ENCODE measurements around the gene SENP6.
"Not testable (repeated sequence)": the region's sequence is repeated elsewhere in the genome, so short reads cannot be mapped to it uniquely, and the experiment has no call there.

Gene SENP6

DNA sequence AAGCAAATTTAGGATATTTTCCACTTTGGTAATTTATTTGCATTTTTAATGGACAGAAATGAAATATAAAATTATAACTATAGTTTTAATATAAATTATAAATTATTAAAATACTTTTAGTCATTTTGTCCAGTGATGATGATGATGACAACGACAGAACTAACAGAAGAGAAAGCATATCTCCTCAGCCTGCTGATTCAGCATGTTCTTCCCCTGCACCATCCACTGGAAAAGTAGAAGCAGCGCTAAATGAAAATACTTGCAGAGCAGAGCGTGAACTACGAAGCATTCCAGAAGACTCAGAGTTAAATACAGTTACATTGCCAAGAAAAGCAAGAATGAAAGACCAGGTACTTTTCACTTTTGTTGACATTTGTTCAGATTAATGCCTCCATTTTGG is 64.9 kb downstream of the SENP6 start:
- H3K27ac ChIP-seq = no peak overlapping the region
- no peak overlapping the region for H3K4me2 ChIP-seq
- no peak for TF ChIP-seq Cebpa-rat (IDR thresholded peaks at IDR 0.05)
- peaks cover 0 to 13% (median 8%) of the 10 kb centered on the region in 10 experiments; a peak in 14 of 20 replicates for H3K4me1 ChIP-seq
- H3K4me3 ChIP-seq = no peak overlapping the region
- no peaks in the 10 kb centered on the region for H3K27me3 ChIP-seq
- H4K20me1 ChIP-seq = peaks cover 0 to 27% (median 14%) of the 10 kb centered on the region in 11 experiments; a peak in 12 of 22 replicates
- no peak overlapping the region for H3K9ac ChIP-seq
- no peaks in the 10 kb centered on the region for H3K9me3 ChIP-seq (replicated peaks in 1 of 11)
- peaks cover 76 to 96% (median 84%) of the 10 kb centered on the region in 11 experiments for H3K36me3 ChIP-seq

DNA sequence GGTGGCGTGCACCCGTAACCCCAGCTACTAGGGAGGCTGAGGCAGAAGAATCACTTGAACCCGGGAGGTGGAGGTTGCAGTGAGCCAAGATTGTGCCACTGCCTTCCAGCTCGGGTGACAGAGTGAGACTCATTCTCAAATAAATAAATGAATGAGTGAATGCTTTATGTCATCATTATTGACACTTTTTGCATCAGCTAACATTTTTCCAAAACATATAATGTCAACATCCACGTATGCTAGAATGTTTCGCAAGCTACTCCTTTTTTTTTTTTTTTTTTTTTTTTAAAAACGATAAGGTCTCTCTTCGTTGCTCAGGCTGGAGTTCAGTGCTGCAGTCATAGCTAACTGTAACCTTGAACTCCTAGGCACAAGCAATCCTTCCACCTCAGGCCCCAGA is 72.2 kb downstream of the SENP6 start:
- H4K20me1 ChIP-seq = peaks cover 4 to 26% (median 11%) of the 10 kb centered on the region in 11 experiments; a peak in 12 of 22 replicates
- H3K4me1 ChIP-seq = peaks cover 0 to 9% (median 3%) of the 10 kb centered on the region in 10 experiments; a peak in 13 of 20 replicates
- TF ChIP-seq Cebpa-rat (IDR thresholded peaks at IDR 0.05) = no peak
- no peak overlapping the region for H3K27ac ChIP-seq
- no peak overlapping the region for H3K4me2 ChIP-seq
- peaks cover 0 to 9% (median under 1%) of the 10 kb centered on the region in 11 experiments; a peak in 6 of 22 replicates for H3K9me3 ChIP-seq (replicated peaks in 1 of 11)
- H3K9ac ChIP-seq = no peak overlapping the region
- peaks cover 84 to 100% (median 95%) of the 10 kb centered on the region in 11 experiments for H3K36me3 ChIP-seq
- no peaks in the 10 kb centered on the region for H3K27me3 ChIP-seq
- H3K4me3 ChIP-seq = no peak overlapping the region

DNA sequence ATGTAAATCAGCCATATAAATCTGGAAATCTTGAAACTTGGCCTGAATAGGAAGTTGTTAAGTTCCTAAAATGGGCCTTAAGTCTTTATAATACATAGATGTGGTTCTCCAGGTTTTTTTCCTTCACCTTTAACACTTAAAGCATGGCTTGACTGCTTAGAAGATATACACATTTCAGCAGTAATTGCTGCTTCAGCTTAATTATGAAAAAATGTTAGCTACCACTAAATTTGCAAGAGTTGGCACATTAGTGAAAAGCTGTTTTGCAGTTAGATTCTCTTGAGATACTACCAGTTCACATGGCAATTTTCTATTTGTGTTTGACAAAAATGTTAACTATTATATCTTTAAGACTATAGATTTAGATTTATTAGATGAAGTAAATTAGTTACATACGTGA is 74.7 kb downstream of the SENP6 start:
- H3K9ac ChIP-seq = no peak overlapping the region
- H3K4me1 ChIP-seq = no peaks in the 10 kb centered on the region
- no peaks in the 10 kb centered on the region for H3K27me3 ChIP-seq
- peaks cover 89 to 100% (median 97%) of the 10 kb centered on the region in 11 experiments for H3K36me3 ChIP-seq
- TF ChIP-seq Cebpa-rat (IDR thresholded peaks at IDR 0.05) = no peak
- no peak overlapping the region for H3K27ac ChIP-seq
- H3K4me2 ChIP-seq = no peak overlapping the region
- no peak overlapping the region for H3K4me3 ChIP-seq
- H3K9me3 ChIP-seq (replicated peaks in 1 of 11) = peaks cover 14 to 28% (median 23%) of the 10 kb centered on the region in 11 experiments
- H4K20me1 ChIP-seq = peaks cover 0 to 9% (median 2%) of the 10 kb centered on the region in 11 experiments; a peak in 4 of 22 replicates

GRCh38 chr6:75682548-75682947 is 80.9 kb downstream of the SENP6 start:
- not testable (repeated sequence) for H3K4me2 ChIP-seq, H3K27me3 ChIP-seq, H3K27ac ChIP-seq, H3K4me3 ChIP-seq, H3K9ac ChIP-seq, H3K4me1 ChIP-seq, H4K20me1 ChIP-seq
- Histone ChIP-seq H3K9me3 (replicated peaks in 1 of 11) (peaks cover 33 to 45% (median 40%) of the 10 kb centered on the region in 11 experiments), H3K36me3 (peaks cover 58 to 89% (median 72%) of the 10 kb centered on the region in 11 experiments)

DNA sequence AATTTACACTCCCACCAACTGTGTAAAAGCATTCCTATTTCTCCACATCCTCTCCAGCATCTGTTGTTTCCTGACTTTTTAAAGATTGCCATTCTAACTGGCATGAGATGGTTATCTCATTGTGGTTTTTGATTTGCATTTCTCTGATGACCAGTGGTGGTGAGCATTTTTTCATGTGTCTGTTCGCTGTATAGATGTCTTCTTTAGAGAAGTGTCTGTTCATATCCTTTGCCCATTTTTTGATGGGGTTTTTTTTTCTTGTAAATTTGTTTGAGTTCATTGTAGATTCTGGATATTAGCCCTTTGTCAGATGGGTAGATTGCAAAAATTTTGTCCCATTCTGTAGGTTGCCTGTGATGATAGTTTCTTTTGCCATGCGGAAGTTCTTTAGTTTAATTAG is 81.3 kb downstream of the SENP6 start:
- H3K27me3 ChIP-seq, H3K27ac ChIP-seq, H4K20me1 ChIP-seq, H3K4me2 ChIP-seq, H3K4me1 ChIP-seq, H3K9ac ChIP-seq, H3K4me3 ChIP-seq: not testable (repeated sequence)
- Histone ChIP-seq H3K36me3 (peaks cover 58 to 89% (median 72%) of the 10 kb centered on the region in 11 experiments), H3K9me3 (replicated peaks in 1 of 11) (peaks cover 33 to 45% (median 40%) of the 10 kb centered on the region in 11 experiments)

DNA sequence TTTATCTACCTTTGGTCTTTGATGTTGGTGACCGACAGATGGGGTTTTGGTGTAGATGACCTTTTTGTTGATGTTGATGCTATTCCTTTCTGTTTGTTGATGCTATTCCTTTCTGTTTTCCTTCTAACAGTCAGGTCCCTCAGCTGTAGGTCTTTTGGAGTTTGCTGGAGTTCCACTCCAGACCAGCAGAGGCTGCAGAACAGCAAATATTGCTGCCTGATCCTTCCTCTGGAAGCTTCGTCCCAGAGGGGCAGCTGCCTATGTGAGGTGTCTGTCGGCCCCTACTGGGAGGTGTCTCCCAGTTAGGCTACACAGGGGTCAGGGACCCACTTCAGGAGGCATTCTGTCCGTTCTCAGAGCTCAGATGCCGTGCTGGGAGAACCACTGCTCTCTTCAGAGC is 85.9 kb downstream of the SENP6 start:
- peaks cover 52 to 88% (median 68%) of the 10 kb centered on the region in 11 experiments for H3K36me3 ChIP-seq

DNA sequence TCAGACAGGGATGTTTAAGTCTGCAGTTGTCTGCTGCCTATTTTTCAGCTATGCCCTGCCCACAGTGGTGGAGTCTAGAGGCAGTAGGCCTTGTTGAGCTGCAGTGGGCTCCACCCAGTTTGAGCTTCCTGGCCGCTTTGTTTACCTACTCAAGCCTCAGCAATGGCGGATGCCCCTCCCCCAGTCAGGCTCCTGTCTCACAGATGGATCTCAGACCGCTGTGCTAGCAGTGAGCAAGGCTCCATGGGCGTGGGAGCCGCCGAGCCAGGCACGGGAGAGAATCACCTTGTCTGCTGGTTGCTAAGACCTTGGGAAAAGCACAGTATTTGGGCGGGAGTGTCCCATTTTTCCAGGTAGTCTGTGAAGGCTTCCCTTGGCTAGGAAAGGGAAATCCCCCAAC is 86.3 kb downstream of the SENP6 start:
- not testable (repeated sequence) for H3K4me1 ChIP-seq; H3K27ac ChIP-seq; H3K9me3 ChIP-seq (replicated peaks in 1 of 11); H3K9ac ChIP-seq; H3K4me3 ChIP-seq; H3K4me2 ChIP-seq; H3K27me3 ChIP-seq
- Histone ChIP-seq H4K20me1 (peaks cover 0 to 20% (median 0%) of the 10 kb centered on the region in 11 experiments; a peak in 7 of 22 replicates), H3K36me3 (peaks cover 56 to 88% (median 70%) of the 10 kb centered on the region in 11 experiments)

More for the DNA sequence above, 85.9 kb downstream of the SENP6 start:
- H3K9me3 ChIP-seq (replicated peaks in 1 of 11) = peaks cover 4 to 11% (median 6%) of the 10 kb centered on the region in 11 experiments; a peak in 20 of 22 replicates
- not testable (repeated sequence) for H3K4me1 ChIP-seq, H3K27ac ChIP-seq, H3K4me2 ChIP-seq, H3K27me3 ChIP-seq, H3K4me3 ChIP-seq, H3K9ac ChIP-seq
- H4K20me1 ChIP-seq = peaks cover 0 to 20% (median 0%) of the 10 kb centered on the region in 11 experiments; a peak in 7 of 22 replicates

DNA sequence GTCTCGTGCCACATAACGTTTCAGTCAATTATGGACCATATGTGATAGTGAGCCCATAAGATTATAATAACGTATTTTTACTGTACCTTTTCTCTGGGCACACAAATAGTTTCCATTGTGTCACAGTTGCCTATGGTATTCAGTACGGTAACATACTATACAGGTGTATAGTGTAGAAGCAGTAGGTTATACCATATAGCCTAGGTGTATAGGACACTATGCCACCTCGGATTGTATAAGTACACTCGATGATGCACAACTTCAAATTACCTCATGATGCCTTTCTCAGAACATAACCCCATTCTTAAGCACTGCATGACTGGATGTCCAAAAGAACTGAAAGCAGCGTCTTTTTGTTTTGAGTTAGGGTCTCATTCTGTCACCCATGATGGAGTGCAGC is 87.9 kb downstream of the SENP6 start:
- no peak overlapping the region for H3K27ac ChIP-seq
- H3K4me2 ChIP-seq = no peak overlapping the region
- no peaks in the 10 kb centered on the region for H3K9me3 ChIP-seq (replicated peaks in 1 of 11)
- H3K9ac ChIP-seq = no peak overlapping the region
- no peak for TF ChIP-seq Cebpa-rat (IDR thresholded peaks at IDR 0.05)
- no peaks in the 10 kb centered on the region for H3K27me3 ChIP-seq
- no peak overlapping the region for H3K4me3 ChIP-seq
- H3K4me1 ChIP-seq = peaks cover 0 to 4% (median 0%) of the 10 kb centered on the region in 10 experiments; a peak in 1 of 20 replicates
- H4K20me1 ChIP-seq = peaks cover 0 to 20% (median 0%) of the 10 kb centered on the region in 11 experiments; a peak in 8 of 22 replicates
- peaks cover 66 to 92% (median 77%) of the 10 kb centered on the region in 11 experiments for H3K36me3 ChIP-seq

DNA sequence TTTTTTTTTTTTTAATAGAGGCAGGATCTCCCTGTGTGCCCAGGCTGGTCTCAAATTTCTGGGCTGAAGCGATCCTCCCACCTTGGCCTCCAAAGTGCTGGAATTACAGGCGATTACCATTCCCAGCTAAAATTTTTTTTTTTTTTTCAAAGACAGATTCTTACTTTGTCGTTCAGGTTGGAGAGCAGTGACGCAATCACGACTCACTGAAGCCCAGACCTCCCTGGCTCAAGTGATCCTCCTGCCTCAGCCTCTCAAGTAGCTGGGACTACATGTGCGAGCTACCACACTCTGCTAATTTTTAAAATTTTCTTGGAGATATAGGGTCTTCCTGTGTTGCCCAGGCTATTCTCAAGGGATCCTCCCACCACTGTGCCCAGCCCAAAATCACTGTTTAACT is 89.3 kb downstream of the SENP6 start:
- Histone ChIP-seq H3K9ac (no peak overlapping the region), H3K27me3 (no peaks in the 10 kb centered on the region), H3K9me3 (replicated peaks in 1 of 11) (no peaks in the 10 kb centered on the region), H3K27ac (no peak overlapping the region), H4K20me1 (peaks cover 0 to 20% (median 0%) of the 10 kb centered on the region in 11 experiments; a peak in 8 of 22 replicates), H3K4me2 (no peak overlapping the region), H3K36me3 (peaks cover 80 to 96% (median 84%) of the 10 kb centered on the region in 11 experiments), H3K4me3 (no peak overlapping the region), H3K4me1 (peaks cover 0 to 4% (median 0%) of the 10 kb centered on the region in 10 experiments; a peak in 1 of 20 replicates)
- TF ChIP-seq Cebpa-rat (IDR thresholded peaks at IDR 0.05) = peak in 4 of 11 experiments; percentile 22 to 81 (median 34); a peak in 3 of 22 replicates

- Histone ChIP-seq H3K4me1 (peaks cover 0 to 4% (median 0%) of the 10 kb centered on the region in 10 experiments; a peak in 1 of 20 replicates), H3K9ac (no peak overlapping the region), H3K27ac (no peak overlapping the region), H3K27me3 (no peaks in the 10 kb centered on the region), H4K20me1 (peaks cover 0 to 12% (median 0%) of the 10 kb centered on the region in 11 experiments; a peak in 4 of 22 replicates), H3K4me3 (no peak overlapping the region), H3K4me2 (no peak overlapping the region), H3K9me3 (replicated peaks in 1 of 11) (no peaks in the 10 kb centered on the region), H3K36me3 (peaks cover 82 to 99% (median 90%) of the 10 kb centered on the region in 11 experiments)
- TF ChIP-seq Cebpa-rat (IDR thresholded peaks at IDR 0.05) = no peak
Observed at GRCh38 chr6:75693534-75693933, 91.9 kb downstream of the SENP6 start.

All from BLaER1 treated with 17β-estradiol and CSF1 and Interleukin-3, amounts not matched to agents 10 nM and 100 nM (cell line).